H1 (cell line): ENCODE data around the gene TTC34. TPM values are rescaled to one million over a fixed set of nuclear protein-coding genes. Genes with fewer than 3 reads are reported as not detected.

Experiments used
- CTCF ChIA-PET: fragments of 300-600 bp; sonication (Branson Sonifier 250); formaldehyde crosslinking; loops from one replicate; lab custom pipeline; 2021; ENCODE audit not compliant: partially characterized antibody; lab: Charles Lee
- POLR2A ChIA-PET: fragments of 300-600 bp; sonication (Branson Sonifier 250); formaldehyde crosslinking; loops from one replicate; lab custom pipeline; 2021; ENCODE audit warnings: inconsistent platforms; ENCODE audit not compliant: partially characterized antibody; lab: Charles Lee
- DNase-seq, 2 experiments: peaks; one replicate each; pipeline versions ENCODE4 v3.0.0 to v3.0.0-alpha.2; 2010 to 2022; ENCODE audit warnings: low spot score in 2 of 2, low read depth in 1 of 2, mixed read lengths in 1 of 2
- FAIRE-seq: peaks from 2 replicates; lab custom pipeline; 2011; peaks lifted over from hg19 to GRCh38; lab: Jason Lieb, UNC
- H2AFZ ChIP-seq: 2 replicates; pipeline ENCODE4 v1.8.1; 2012; ENCODE audit warnings: low read length, inconsistent platforms
- H2AK5ac ChIP-seq: 2 replicates; pipeline ENCODE4 v1.6.1; 2013; ENCODE audit warnings: low read depth, low read length
- H2BK120ac ChIP-seq: replicated peaks from 2 replicates; pipeline ENCODE3; 2013; ENCODE audit warnings: low read depth, low read length, inconsistent platforms
- H2BK12ac ChIP-seq: 2 replicates; pipeline ENCODE4 v1.6.1; 2013; ENCODE audit warnings: low read depth, low read length
- H2BK15ac ChIP-seq: 2 replicates; pipeline ENCODE4 v1.6.1; 2013; ENCODE audit warnings: low read length
- H2BK20ac ChIP-seq: 2 replicates; pipeline ENCODE4 v1.6.1; 2013; ENCODE audit warnings: low read length
- H2BK5ac ChIP-seq: 2 replicates; pipeline ENCODE4 v1.6.1; 2013; ENCODE audit warnings: low read depth, low read length
- H3K14ac ChIP-seq: 2 replicates; pipeline ENCODE4 v1.6.1; 2013; ENCODE audit warnings: inconsistent platforms; ENCODE audit not compliant: insufficient read length
- H3K18ac ChIP-seq: 2 replicates; pipeline ENCODE4 v1.6.1; 2013; ENCODE audit warnings: low read length; ENCODE audit errors: extremely low read depth
- H3K23ac ChIP-seq: 2 replicates; pipeline ENCODE4 v1.6.1; 2013; ENCODE audit warnings: inconsistent platforms; ENCODE audit not compliant: insufficient read length
- H3K23me2 ChIP-seq: 2 replicates; pipeline ENCODE4 v1.6.1; 2013; ENCODE audit warnings: low read depth, low read length
- H3K27ac ChIP-seq: 2 replicates; pipeline ENCODE4 v1.6.1; 2011; ENCODE audit warnings: low read depth, low read length, inconsistent platforms
- H3K27me3 ChIP-seq, 4 experiments: replicated peaks in 1 of 4; 1 replicate in 1 of 4; 2 replicates in 3 of 4; pipeline versions ENCODE4 v1.6.1 to v1.8.1; 2011 to 2013; ENCODE audit warnings: low read length in 3 of 4, mild to moderate bottlenecking in 3 of 4, inconsistent platforms in 2 of 4, mixed read lengths in 2 of 4, moderate library complexity in 1 of 4; ENCODE audit not compliant: control insufficient read depth in 3 of 4, insufficient read depth in 3 of 4; ENCODE audit errors: extremely low read depth in 1 of 4
- H3K36me3 ChIP-seq, 4 experiments: 2 replicates each; pipeline versions ENCODE4 v1.6.1 to v1.8.1; 2011 to 2013; ENCODE audit warnings: mild to moderate bottlenecking in 4 of 4, low read length in 3 of 4, moderate library complexity in 2 of 4, control low read depth in 1 of 4, inconsistent platforms in 1 of 4; ENCODE audit not compliant: insufficient read depth in 4 of 4, control insufficient read depth in 2 of 4
- H3K4ac ChIP-seq: replicated peaks from 2 replicates; pipeline ENCODE3; 2013; ENCODE audit warnings: low read length, low read depth, mixed read lengths, inconsistent platforms; ENCODE audit not compliant: insufficient read length
- H3K4me1 ChIP-seq, 4 experiments: replicated peaks in 1 of 4; 1 replicate in 1 of 4; 2 replicates in 3 of 4; pipeline versions ENCODE4 v1.6.1 to v1.8.1; 2011 to 2013; ENCODE audit warnings: low read length in 3 of 4, inconsistent platforms in 2 of 4, mixed read lengths in 1 of 4; ENCODE audit not compliant: insufficient read depth in 4 of 4, control insufficient read depth in 3 of 4
- H3K4me2 ChIP-seq, 2 experiments: 2 replicates each; pipeline versions ENCODE4 v1.6.1 to v1.8.1; 2011 to 2013; ENCODE audit warnings: low read depth in 2 of 2, low read length in 2 of 2, control low read depth in 1 of 2, inconsistent platforms in 1 of 2, mild to moderate bottlenecking in 1 of 2; ENCODE audit not compliant: insufficient read depth in 1 of 2
- H3K4me3 ChIP-seq, 4 experiments: fragments of 200-600, 300-600 bp in 1 of 4; sonication (generic), shearing (Covaris generic), sonication (Bioruptor Twin) in 1 of 4; 2 replicates each; pipeline versions ENCODE4 v1.5.1 to v1.8.1; 2011 to 2016; ENCODE audit warnings: low read length in 4 of 4, low read depth in 3 of 4, control low read depth in 2 of 4, inconsistent platforms in 2 of 4, mild to moderate bottlenecking in 2 of 4, mixed read lengths in 1 of 4, moderate library complexity in 1 of 4; ENCODE audit not compliant: insufficient read depth in 2 of 4; ENCODE audit errors: extremely low read depth in 1 of 4
- H3K56ac ChIP-seq: replicated peaks from 2 replicates; pipeline ENCODE3; 2013; ENCODE audit warnings: low read depth, mild to moderate bottlenecking, mixed read lengths, low read length, inconsistent platforms; ENCODE audit not compliant: insufficient read length
- H3K79me1 ChIP-seq: 2 replicates; pipeline ENCODE4 v1.6.1; 2013; ENCODE audit warnings: low read depth, low read length, control low read depth
- H3K79me2 ChIP-seq, 2 experiments: 2 replicates each; pipeline versions ENCODE4 v1.6.1 to v1.8.1; 2012 to 2013; ENCODE audit warnings: low read length in 2 of 2, mild to moderate bottlenecking in 2 of 2, inconsistent platforms in 1 of 2; ENCODE audit not compliant: insufficient read depth in 2 of 2, control insufficient read depth in 1 of 2
- H3K9ac ChIP-seq, 4 experiments: replicated peaks in 1 of 4; 1 replicate in 1 of 4; 2 replicates in 3 of 4; pipeline versions ENCODE4 v1.6.1 to v1.8.1; 2011 to 2013; ENCODE audit warnings: low read depth in 3 of 4, low read length in 3 of 4, control low read depth in 2 of 4, mild to moderate bottlenecking in 2 of 4, moderate library complexity in 2 of 4, inconsistent platforms in 1 of 4; ENCODE audit errors: extremely low read depth in 1 of 4
- H3K9me3 ChIP-seq, 2 experiments: 2 replicates each; pipeline versions ENCODE4 v1.6.1 to v1.8.1; 2012 to 2013; ENCODE audit warnings: mild to moderate bottlenecking in 2 of 2, moderate library complexity in 2 of 2, control low read depth in 1 of 2, inconsistent platforms in 1 of 2, low read depth in 1 of 2, low read length in 1 of 2, mixed read lengths in 1 of 2; ENCODE audit not compliant: insufficient read depth in 2 of 2
- H4K20me1 ChIP-seq, 2 experiments: replicated peaks in 1 of 2; 2 replicates each; pipeline versions ENCODE3 to v1.8.1; 2011 to 2013; ENCODE audit warnings: inconsistent platforms in 2 of 2, low read length in 2 of 2, mild to moderate bottlenecking in 1 of 2; ENCODE audit not compliant: insufficient read depth in 2 of 2, control insufficient read depth in 1 of 2
- H4K5ac ChIP-seq: 2 replicates; pipeline ENCODE4 v1.6.1; 2013; ENCODE audit warnings: low read length, low read depth, mixed read lengths, inconsistent platforms; ENCODE audit not compliant: insufficient read length
- H4K8ac ChIP-seq: 2 replicates; pipeline ENCODE4 v1.8.0; 2013; ENCODE audit warnings: mild to moderate bottlenecking, moderate library complexity, low read length, inconsistent platforms; ENCODE audit not compliant: insufficient read depth; ENCODE audit errors: extremely low read depth
- H4K91ac ChIP-seq: replicated peaks from 2 replicates; pipeline ENCODE3; 2013; ENCODE audit warnings: low read length, mixed read lengths, inconsistent platforms; ENCODE audit not compliant: insufficient read length
- BCL11A ChIP-seq, 2 experiments: IDR thresholded peaks; one replicate each; pipeline ENCODE4 v1.6.1; 2011; ENCODE audit warnings: low read depth in 2 of 2, low read length in 2 of 2, mild to moderate bottlenecking in 2 of 2
- CBX5 ChIP-seq: fragments of 300-800, 300-1000 bp; sonication (generic); IDR thresholded peaks from 2 replicates; pipeline ENCODE4 v1.7.1; 2016; ENCODE audit warnings: antibody characterized with exemption, low read length, low read depth
- CBX8 ChIP-seq: fragments of 300-800, 300-1000 bp; sonication (generic); IDR thresholded peaks from 2 replicates; pipeline ENCODE4 v1.7.1; 2016; ENCODE audit warnings: low read depth, low read length, borderline replicate concordance
- CEBPB ChIP-seq: IDR thresholded peaks from 2 replicates; pipeline ENCODE4 v1.6.1; 2012; ENCODE audit warnings: low read depth, low read length
- CTCF ChIP-seq, 3 experiments: IDR thresholded peaks; 1 replicate in 2 of 3; 2 replicates in 1 of 3; pipeline versions ENCODE4 v1.5.1 to v1.6.1; 2011; ENCODE audit warnings: low read length in 3 of 3, mild to moderate bottlenecking in 3 of 3, inconsistent platforms in 2 of 3, low read depth in 1 of 3, moderate library complexity in 1 of 3; ENCODE audit not compliant: insufficient read depth in 1 of 3; ENCODE audit errors: control extremely low read depth in 1 of 3
- EGR1 ChIP-seq: IDR thresholded peaks from 2 replicates; pipeline ENCODE4 v1.6.1; 2011; ENCODE audit warnings: low read depth, low read length, borderline replicate concordance
- JUND ChIP-seq: IDR thresholded peaks from 2 replicates; pipeline ENCODE4 v1.6.1; 2011; ENCODE audit warnings: mild to moderate bottlenecking, improper control_type of control experiment, low read length
- POLR2A ChIP-seq, 2 experiments: IDR thresholded peaks; 1 replicate in 1 of 2; 2 replicates in 1 of 2; pipeline ENCODE4 v1.6.1; 2011; ENCODE audit warnings: low read depth in 2 of 2, low read length in 2 of 2, mild to moderate bottlenecking in 2 of 2; ENCODE audit errors: control extremely low read depth in 1 of 2
- SUZ12 ChIP-seq: fragments of 200-600 bp; sonication (generic); IDR thresholded peaks from 2 replicates; pipeline ENCODE4 v1.6.1; 2012; ENCODE audit warnings: mild to moderate bottlenecking, inconsistent platforms, low read length, moderate library complexity, mixed read lengths
- TCF12 ChIP-seq: IDR thresholded peaks from 2 replicates; pipeline ENCODE4 v1.6.1; 2011; ENCODE audit warnings: low read depth, mild to moderate bottlenecking, low read length
- USF2 ChIP-seq: IDR thresholded peaks from 2 replicates; pipeline ENCODE4 v1.6.1; 2011; ENCODE audit warnings: low read length, improper control_type of control experiment
- WGBS, 2 experiments: shearing (Covaris generic) in 1 of 2; methylation state at CpG; one replicate each; pipeline versions ENCODE4 v1.1.6 to v1.1.7; 2013 to 2015; ENCODE audit warnings: low lambda C conversion rate in 2 of 2, mixed read lengths in 2 of 2, inconsistent platforms in 1 of 2, low coverage in 1 of 2, missing lambda C conversion rate in 1 of 2; ENCODE audit not compliant: insufficient replicate concordance in 2 of 2, insufficient coverage in 1 of 2, insufficient read length in 1 of 2; ENCODE audit errors: extremely low coverage in 1 of 2, missing lambda C conversion rate in 1 of 2; 5-methylcytosine and 5-hydroxymethylcytosine counted together
- polyA plus RNA-seq, 7 experiments: library from polyadenylated mRNA; depleted of rRNA in 3 of 7; stranded (reverse) in 5 of 7; unstranded in 2 of 7; fragments of >200 nt in 5 of 7; fragments of 200-250 nt in 2 of 7; gene quantifications; 1 replicate in 5 of 7; 2 replicates in 1 of 7; 4 replicates in 1 of 7; pipeline versions ENCODE4 v1.2.1 to v1.2.3, GENCODE V29; 2011 to 2013; ENCODE audit warnings: missing spikeins in 2 of 7, mixed read lengths in 2 of 7
- total RNA-seq: library from RNA; stranded (reverse); fragmentation: NEBNext Ultra II Directional; extraction: Animal tissue kit (Norgen Biotek cat#: 25700); gene quantifications from 2 replicates; pipeline ENCODE4 v1.2.1, GENCODE V29; 2021

TTC34 gene
- total and polyA plus RNA-seq, 2 of the 8 experiments (the other 6 are each of a cell fraction or from before 2014, with no cell fraction given): 0.23 to 0.50 TPM

- H3K79me1 ChIP-seq: no peaks in the 10 kb centered on the region
- no peak overlapping the region for H3K23ac ChIP-seq
- no peak overlapping the region for H2AK5ac ChIP-seq
- no peak overlapping the region for H3K56ac ChIP-seq
- no peak overlapping the region for H2BK120ac ChIP-seq
- no peaks in the 10 kb centered on the region for H3K23me2 ChIP-seq
- H3K4me1 ChIP-seq: no peaks in the 10 kb centered on the region
- CTCF ChIA-PET: no interaction called here
- no peak overlapping the region for H3K18ac ChIP-seq
- no peak overlapping the region for H2BK20ac ChIP-seq
- H3K9me3 ChIP-seq: peaks cover 71 to 96% of the 10 kb centered on the region in 2 experiments
- no peak overlapping the region for H3K4me2 ChIP-seq
- no peak overlapping the region for H3K27ac ChIP-seq
- H3K9ac ChIP-seq: no peak overlapping the region
- no peaks in the 10 kb centered on the region for H3K27me3 ChIP-seq
- no peak overlapping the region for H3K4ac ChIP-seq
- no peaks in the 10 kb centered on the region for H4K20me1 ChIP-seq
- peaks cover 0 to 3% (median 0%) of the 10 kb centered on the region in 4 experiments; a peak in 1 of 8 replicates for H3K36me3 ChIP-seq
- H2BK15ac ChIP-seq: no peak overlapping the region
- no peaks in the 10 kb centered on the region for H3K79me2 ChIP-seq
- no peak overlapping the region for H4K5ac ChIP-seq
- POLR2A ChIA-PET: no interaction called here
- no peak overlapping the region for H3K14ac ChIP-seq
- H4K8ac ChIP-seq: no peak overlapping the region
- no peak overlapping the region for H3K4me3 ChIP-seq
- H2AFZ ChIP-seq: no peak overlapping the region
- H2BK5ac ChIP-seq: no peak overlapping the region
- no peak for DNase-seq
- no peak for FAIRE-seq
- no peak overlapping the region for H2BK12ac ChIP-seq
- H4K91ac ChIP-seq: no peak overlapping the region
- WGBS, 2 experiments: 73% methylated on average over 8 of the region's 9 CpGs; no CpG with 5 or more reads in 1 of the 2 experiments
- no peak for TF ChIP-seq JUND
- no peak for TF ChIP-seq POLR2A (IDR thresholded peaks at IDR 0.05; ENCODE audit: control extremely low read depth in 1 of 2, low read depth in 2 of 2, low read length in 2 of 2)
- no peak for TF ChIP-seq EGR1
- no peak for TF ChIP-seq BCL11A (IDR thresholded peaks at IDR 0.05; ENCODE audit: low read depth in 2 of 2, low read length in 2 of 2)
- TF ChIP-seq CTCF (IDR thresholded peaks at IDR 0.05; ENCODE audit: control extremely low read depth in 1 of 3, insufficient read depth in 1 of 3, low read depth in 1 of 3, low read length in 3 of 3): no peak
- TF ChIP-seq CBX8: no peak
- TF ChIP-seq SUZ12: no peak
- no peak for TF ChIP-seq USF2
- no peak for TF ChIP-seq CBX5
- TF ChIP-seq TCF12: no peak
- TF ChIP-seq CEBPB: no peak
Observed at GRCh38 chr1:2810899-2811532, 9.5 kb upstream of the TTC34 start.
